ENCODE data around the gene SH3TC1. TPM values are rescaled to one million over a fixed set of nuclear protein-coding genes. Genes with fewer than 3 reads are reported as not detected.

Gene SH3TC1
- total and polyA plus RNA-seq, 12 donors = 1.5 to 58.7 (median 22.0) TPM

GRCh38 chr4:8283161-8283560 is 84.1 kb downstream of the SH3TC1 start:
- no peak overlapping the region for H3K27ac ChIP-seq
- intact Hi-C loops (cut with DNase I) = no loop called here
- H3K4me3 ChIP-seq = no peak overlapping the region
- no peak for DNase-seq
- TF ChIP-seq, protein P1, sequence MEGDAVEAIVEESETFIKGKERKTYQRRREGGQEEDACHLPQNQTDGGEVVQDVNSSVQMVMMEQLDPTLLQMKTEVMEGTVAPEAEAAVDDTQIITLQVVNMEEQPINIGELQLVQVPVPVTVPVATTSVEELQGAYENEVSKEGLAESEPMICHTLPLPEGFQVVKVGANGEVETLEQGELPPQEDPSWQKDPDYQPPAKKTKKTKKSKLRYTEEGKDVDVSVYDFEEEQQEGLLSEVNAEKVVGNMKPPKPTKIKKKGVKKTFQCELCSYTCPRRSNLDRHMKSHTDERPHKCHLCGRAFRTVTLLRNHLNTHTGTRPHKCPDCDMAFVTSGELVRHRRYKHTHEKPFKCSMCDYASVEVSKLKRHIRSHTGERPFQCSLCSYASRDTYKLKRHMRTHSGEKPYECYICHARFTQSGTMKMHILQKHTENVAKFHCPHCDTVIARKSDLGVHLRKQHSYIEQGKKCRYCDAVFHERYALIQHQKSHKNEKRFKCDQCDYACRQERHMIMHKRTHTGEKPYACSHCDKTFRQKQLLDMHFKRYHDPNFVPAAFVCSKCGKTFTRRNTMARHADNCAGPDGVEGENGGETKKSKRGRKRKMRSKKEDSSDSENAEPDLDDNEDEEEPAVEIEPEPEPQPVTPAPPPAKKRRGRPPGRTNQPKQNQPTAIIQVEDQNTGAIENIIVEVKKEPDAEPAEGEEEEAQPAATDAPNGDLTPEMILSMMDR (IDR thresholded peaks at IDR 0.05) = no peak
- no peak for TF ChIP-seq POLR2A (IDR thresholded peaks at IDR 0.05)
- no peaks in the 10 kb centered on the region for H3K4me1 ChIP-seq (replicated peaks in 1 of 2)
- H3K9me3 ChIP-seq (replicated peaks in 1 of 3) = no peaks in the 10 kb centered on the region
- 52 to 82% (median 78%) methylated on average over 6 to 10 of the region's 10 CpGs for WGBS, 4 donors
- H3K27me3 ChIP-seq = no peaks in the 10 kb centered on the region
- no peaks in the 10 kb centered on the region for H3K36me3 ChIP-seq (replicated peaks in 1 of 2)

GRCh38 chr4:8283631-8284121 is 84.6 kb downstream of the SH3TC1 start:
- TF ChIP-seq POLR2A (IDR thresholded peaks at IDR 0.05) = no peak
- TF ChIP-seq, protein P1 (IDR thresholded peaks at IDR 0.05) = no peak
- H3K4me1 ChIP-seq (replicated peaks in 1 of 2) = no peaks in the 10 kb centered on the region
- DNase-seq = no peak
- no peak overlapping the region for H3K4me3 ChIP-seq
- H3K9me3 ChIP-seq (replicated peaks in 1 of 3) = no peaks in the 10 kb centered on the region
- H3K36me3 ChIP-seq (replicated peaks in 1 of 2) = no peaks in the 10 kb centered on the region
- intact Hi-C loops (cut with DNase I) = no loop called here
- H3K27ac ChIP-seq = no peak overlapping the region
- 83 to 94% (median 87%) methylated on average over 12 to 20 of the region's 20 CpGs for WGBS, 4 donors
- no peaks in the 10 kb centered on the region for H3K27me3 ChIP-seq

- no peak for DNase-seq
- no peak overlapping the region for H3K27ac ChIP-seq
- H3K36me3 ChIP-seq (replicated peaks in 1 of 2) = no peaks in the 10 kb centered on the region
- no peak overlapping the region for H3K4me3 ChIP-seq
- no peaks in the 10 kb centered on the region for H3K27me3 ChIP-seq
- intact Hi-C loops (cut with DNase I) = no loop called here
- no peaks in the 10 kb centered on the region for H3K9me3 ChIP-seq (replicated peaks in 1 of 3)
- TF ChIP-seq POLR2A (IDR thresholded peaks at IDR 0.05) = no peak
- TF ChIP-seq, protein P1 (IDR thresholded peaks at IDR 0.05) = no peak
- no peaks in the 10 kb centered on the region for H3K4me1 ChIP-seq (replicated peaks in 1 of 2)
- WGBS, 4 donors = 69 to 75% (median 73%) methylated on average over 5 to 11 of the region's 11 CpGs
Measured at GRCh38 chr4:8284391-8284790, 85.3 kb downstream of the SH3TC1 start.

DNA sequence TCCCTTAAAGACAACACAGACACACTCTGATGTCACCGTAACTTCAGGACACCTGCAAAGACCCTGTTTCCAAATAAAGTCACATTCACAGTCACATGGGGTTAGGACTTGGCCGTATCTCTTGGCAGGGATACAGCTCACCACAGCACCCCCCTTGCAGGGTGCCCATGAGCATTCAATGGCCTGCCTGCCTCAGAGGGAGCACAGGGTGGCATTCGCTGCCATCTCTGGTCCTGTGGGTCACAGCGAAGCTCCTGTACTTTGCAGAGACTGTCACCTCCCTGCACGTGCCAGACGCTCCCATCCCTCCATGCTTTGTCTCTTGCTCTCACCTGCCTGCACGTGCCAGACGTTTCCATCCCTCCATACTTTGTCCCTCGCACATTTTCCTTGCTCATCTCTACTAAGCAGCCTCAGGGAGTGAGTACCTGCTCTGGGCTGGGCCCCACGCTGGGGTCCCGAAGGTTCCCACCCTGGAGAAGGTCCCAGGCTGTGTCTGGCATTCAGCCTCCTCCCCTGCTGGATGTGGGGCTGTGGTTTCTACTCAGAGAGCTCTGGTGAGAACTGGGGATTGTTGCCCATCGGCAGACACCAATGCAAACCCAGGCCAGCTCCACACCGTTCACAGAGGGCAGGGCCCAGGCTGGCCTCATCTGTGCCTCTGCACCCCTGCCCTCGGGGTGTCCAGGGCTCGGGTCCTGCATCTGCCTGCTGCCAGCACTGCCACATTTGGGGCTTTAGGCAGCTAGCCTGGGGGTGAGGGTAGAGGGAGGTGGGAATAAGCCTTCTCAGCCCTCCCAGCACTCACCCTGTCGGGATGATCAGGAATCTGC is 86.3 kb downstream of the SH3TC1 start:
- intact Hi-C loops (cut with DNase I) = no loop called here
- H3K4me1 ChIP-seq (replicated peaks in 1 of 2) = no peaks in the 10 kb centered on the region
- no peaks in the 10 kb centered on the region for H3K9me3 ChIP-seq (replicated peaks in 1 of 3)
- H3K27me3 ChIP-seq = no peaks in the 10 kb centered on the region
- no peaks in the 10 kb centered on the region for H3K36me3 ChIP-seq (replicated peaks in 1 of 2)
- H3K27ac ChIP-seq = no peak overlapping the region
- WGBS, 4 donors = 70 to 77% (median 77%) methylated on average over 14 to 16 of the region's 16 CpGs
- TF ChIP-seq, protein P1 (IDR thresholded peaks at IDR 0.05) = no peak
- H3K4me3 ChIP-seq = no peak overlapping the region
- no peak for DNase-seq

All from adrenal gland (tissue), 12 donors.